ACC112 (cell line): ENCODE data around the gene GUCA2A.

Experiments
- H2AFZ ChIP-seq: fragments of 200-600 bp; sonication (generic); one replicate; pipeline ENCODE4 v1.6.0; 2017; ENCODE audit warnings: antibody characterized with exemption, low read length; ENCODE audit not compliant: unreplicated experiment
- H3K27ac ChIP-seq: fragments of 200-600 bp; sonication (generic); 2 replicates; pipeline ENCODE4 v1.5.1; 2014; ENCODE audit warnings: low read depth, mild to moderate bottlenecking, antibody characterized with exemption, low read length, moderate library complexity
- H3K27me3 ChIP-seq: fragments of 200-600 bp; sonication (generic); 2 replicates; pipeline ENCODE4 v1.6.1; 2014; ENCODE audit warnings: mild to moderate bottlenecking, antibody characterized with exemption, low read length, moderate library complexity, mixed read lengths; ENCODE audit not compliant: insufficient read depth
- H3K36me3 ChIP-seq: fragments of 200-600 bp; sonication (generic); 2 replicates; pipeline ENCODE4 v1.6.1; 2016; ENCODE audit warnings: mild to moderate bottlenecking, antibody characterized with exemption, low read length, moderate library complexity, mixed read lengths; ENCODE audit not compliant: insufficient read depth
- H3K4me1 ChIP-seq: fragments of 200-600 bp; sonication (generic); one replicate; pipeline ENCODE4 v1.6.1; 2016; ENCODE audit warnings: low read length, mixed read lengths; ENCODE audit not compliant: insufficient read depth, unreplicated experiment, control insufficient read depth
- H3K4me3 ChIP-seq: fragments of 200-600 bp; sonication (generic); 2 replicates; pipeline ENCODE4 v1.5.1; 2014; ENCODE audit warnings: mild to moderate bottlenecking, low read depth, low read length
- H3K79me2 ChIP-seq: fragments of 200-600 bp; sonication (generic); one replicate; pipeline ENCODE4 v1.6.0; 2016; ENCODE audit warnings: low read length; ENCODE audit not compliant: control insufficient read depth, unreplicated experiment, insufficient read depth

Gene GUCA2A

GRCh38 chr1:42191319-42191718 lies 26.8 kb upstream of the GUCA2A start:
- H3K36me3 ChIP-seq: peaks cover 43% of the 10 kb centered on the region
- H3K4me1 ChIP-seq: peaks cover 7% of the 10 kb centered on the region
- H3K27ac ChIP-seq: no peak overlapping the region
- no peaks in the 10 kb centered on the region for H3K27me3 ChIP-seq
- no peaks in the 10 kb centered on the region for H3K79me2 ChIP-seq
- H3K4me3 ChIP-seq: no peak overlapping the region
- H2AFZ ChIP-seq: no peak overlapping the region

GRCh38 chr1:42189931-42190853 lies 25.6 kb upstream of the GUCA2A start:
- H2AFZ ChIP-seq: no peak overlapping the region
- H3K4me3 ChIP-seq: no peak overlapping the region
- peaks cover 5% of the 10 kb centered on the region for H3K79me2 ChIP-seq
- H3K27ac ChIP-seq: no peak overlapping the region
- H3K36me3 ChIP-seq: peaks cover 49% of the 10 kb centered on the region
- H3K27me3 ChIP-seq: no peaks in the 10 kb centered on the region
- H3K4me1 ChIP-seq: peaks cover 15% of the 10 kb centered on the region

- H2AFZ ChIP-seq: no peak overlapping the region
- peak overlapping the region; percentile 70 for H3K27ac ChIP-seq
- H3K79me2 ChIP-seq: peaks cover 5% of the 10 kb centered on the region
- H3K4me3 ChIP-seq: no peak overlapping the region
- H3K4me1 ChIP-seq: peaks cover 15% of the 10 kb centered on the region
- no peaks in the 10 kb centered on the region for H3K27me3 ChIP-seq
- H3K36me3 ChIP-seq: peaks cover 28% of the 10 kb centered on the region
Observed at GRCh38 chr1:42186152-42186551, 21.6 kb upstream of the GUCA2A start.

GRCh38 chr1:42184616-42185015 lies 20.1 kb upstream of the GUCA2A start:
- H3K27ac ChIP-seq: no peak overlapping the region
- no peak overlapping the region for H2AFZ ChIP-seq
- H3K36me3 ChIP-seq: peaks cover 31% of the 10 kb centered on the region
- peaks cover 15% of the 10 kb centered on the region for H3K4me1 ChIP-seq
- H3K79me2 ChIP-seq: peaks cover 5% of the 10 kb centered on the region
- no peak overlapping the region for H3K4me3 ChIP-seq
- no peaks in the 10 kb centered on the region for H3K27me3 ChIP-seq

GRCh38 chr1:42183957-42184268 lies 19.4 kb upstream of the GUCA2A start:
- H3K27ac ChIP-seq: no peak overlapping the region
- H3K36me3 ChIP-seq: peaks cover 25% of the 10 kb centered on the region
- H3K79me2 ChIP-seq: peaks cover 5% of the 10 kb centered on the region
- no peak overlapping the region for H2AFZ ChIP-seq
- no peak overlapping the region for H3K4me3 ChIP-seq
- peaks cover 15% of the 10 kb centered on the region for H3K4me1 ChIP-seq
- no peaks in the 10 kb centered on the region for H3K27me3 ChIP-seq

- peaks cover 5% of the 10 kb centered on the region for H3K79me2 ChIP-seq
- no peak overlapping the region for H2AFZ ChIP-seq
- no peaks in the 10 kb centered on the region for H3K27me3 ChIP-seq
- peaks cover 15% of the 10 kb centered on the region for H3K4me1 ChIP-seq
- H3K4me3 ChIP-seq: no peak overlapping the region
- H3K27ac ChIP-seq: no peak overlapping the region
- 0 out of 2 replicates have a peak, but pooled peaks cover 20% of the 10 kb centered on the region for H3K36me3 ChIP-seq
Observed at GRCh38 chr1:42183210-42183956, 18.8 kb upstream of the GUCA2A start.

GRCh38 chr1:42181687-42182086 lies 17.1 kb upstream of the GUCA2A start:
- H3K27me3 ChIP-seq: no peaks in the 10 kb centered on the region
- H3K4me3 ChIP-seq: no peak overlapping the region
- peaks cover 24% of the 10 kb centered on the region for H3K4me1 ChIP-seq
- 0 out of 2 replicates have a peak, but pooled peaks cover 13% of the 10 kb centered on the region for H3K36me3 ChIP-seq
- H3K79me2 ChIP-seq: peaks cover 5% of the 10 kb centered on the region
- no peak overlapping the region for H2AFZ ChIP-seq
- no peak overlapping the region for H3K27ac ChIP-seq

GRCh38 chr1:42179900-42180329 lies 15.4 kb upstream of the GUCA2A start:
- no peaks in the 10 kb centered on the region for H3K27me3 ChIP-seq
- 0 out of 2 replicates have a peak, but pooled peaks cover 6% of the 10 kb centered on the region for H3K36me3 ChIP-seq
- H3K27ac ChIP-seq: no peak overlapping the region

GRCh38 chr1:42179275-42179674 lies 14.7 kb upstream of the GUCA2A start:
- Histone ChIP-seq H3K27ac (no peak overlapping the region), H3K27me3 (no peaks in the 10 kb centered on the region), H2AFZ (no peak overlapping the region), H3K79me2 (no peaks in the 10 kb centered on the region), H3K4me3 (no peak overlapping the region), H3K4me1 (peaks cover 20% of the 10 kb centered on the region), H3K36me3 (0 out of 2 replicates have a peak, but pooled peaks cover 6% of the 10 kb centered on the region)

More at GRCh38 chr1:42179900-42180329, 15.4 kb upstream of the GUCA2A start:
- Histone ChIP-seq H3K4me3 (no peak overlapping the region), H2AFZ (no peak overlapping the region), H3K4me1 (peaks cover 14% of the 10 kb centered on the region), H3K79me2 (no peaks in the 10 kb centered on the region)

GRCh38 chr1:42178249-42178648 lies 13.7 kb upstream of the GUCA2A start:
- H3K27me3 ChIP-seq: no peaks in the 10 kb centered on the region
- H3K36me3 ChIP-seq: 0 out of 2 replicates have a peak, but pooled peaks cover 6% of the 10 kb centered on the region
- H3K27ac ChIP-seq: no peak overlapping the region
- H3K4me1 ChIP-seq: peaks cover 29% of the 10 kb centered on the region
- no peaks in the 10 kb centered on the region for H3K79me2 ChIP-seq
- no peak overlapping the region for H3K4me3 ChIP-seq
- H2AFZ ChIP-seq: no peak overlapping the region
